Measurements from ENCODE around the gene REEP1. TPM values are rescaled to one million over a fixed set of nuclear protein-coding genes. Genes with fewer than 3 reads are reported as not detected.
A peak's percentile ranks its signal among the peaks of the same experiment; 100 is the strongest.

REEP1 gene
- total RNA-seq, 4 donors from 2014 or later: 46.1 to 95.1 (median 74.9) TPM

GRCh38 chr2:86274918-86275275, 62.5 kb downstream of the REEP1 start:
- peak in 1 of 2 donors; percentile 11 for TF ChIP-seq POLR2AphosphoS5 (IDR thresholded peaks at IDR 0.05)
- no peak for TF ChIP-seq POLR2A (IDR thresholded peaks at IDR 0.05; ENCODE audit: low read depth)
- no peak for TF ChIP-seq EP300 (IDR thresholded peaks at IDR 0.05)
- no peak for TF ChIP-seq CTCF (IDR thresholded peaks at IDR 0.05)
- H3K36me3 ChIP-seq: peaks cover 0 to 15% (median 3%) of the 10 kb centered on the region in 4 donors
- no peak overlapping the region for H3K4me3 ChIP-seq
- peaks cover 0 to 24% (median 15%) of the 10 kb centered on the region in 4 donors for H3K9me3 ChIP-seq
- intact Hi-C loops (cut with DNase I): no loop called here
- DNase-seq (ENCODE audit: extremely low spot score): peak; percentile 89
- 77% methylated on average over 3 of the region's 3 CpGs for WGBS
- peak overlapping the region; percentile 15 to 61 (median 48) for H3K27ac ChIP-seq (replicated peaks in 1 of 4)
- peaks cover 19 to 41% (median 26%) of the 10 kb centered on the region in 4 donors for H3K4me1 ChIP-seq
- H3K27me3 ChIP-seq: no peaks in the 10 kb centered on the region

GRCh38 chr2:86274265-86274917, 63.0 kb downstream of the REEP1 start:
- TF ChIP-seq POLR2A (IDR thresholded peaks at IDR 0.05; ENCODE audit: low read depth): no peak
- no peak for TF ChIP-seq CTCF (IDR thresholded peaks at IDR 0.05)
- no peak for TF ChIP-seq POLR2AphosphoS5 (IDR thresholded peaks at IDR 0.05)
- TF ChIP-seq EP300 (IDR thresholded peaks at IDR 0.05): no peak
- H3K36me3 ChIP-seq: peaks cover 0 to 15% (median 3%) of the 10 kb centered on the region in 4 donors
- peak overlapping the region; percentile 15 to 61 (median 48) for H3K27ac ChIP-seq (replicated peaks in 1 of 4)
- DNase-seq (ENCODE audit: extremely low spot score): peak; percentile 60
- H3K4me3 ChIP-seq: no peak overlapping the region
- peaks cover 0 to 24% (median 15%) of the 10 kb centered on the region in 4 donors for H3K9me3 ChIP-seq
- WGBS: 52% methylated on average over 5 of the region's 5 CpGs
- peaks cover 14 to 36% (median 21%) of the 10 kb centered on the region in 4 donors for H3K4me1 ChIP-seq
- no peaks in the 10 kb centered on the region for H3K27me3 ChIP-seq
- intact Hi-C loops (cut with DNase I): no loop called here

- intact Hi-C loops (cut with DNase I): no loop called here
- H3K9me3 ChIP-seq: peaks cover 0 to 24% (median 15%) of the 10 kb centered on the region in 4 donors
- peaks cover 0 to 15% (median 3%) of the 10 kb centered on the region in 4 donors for H3K36me3 ChIP-seq
- no peak for DNase-seq (ENCODE audit: extremely low spot score)
- no peaks in the 10 kb centered on the region for H3K27me3 ChIP-seq
- TF ChIP-seq POLR2AphosphoS5 (IDR thresholded peaks at IDR 0.05) (no peak), POLR2A (IDR thresholded peaks at IDR 0.05; ENCODE audit: low read depth) (no peak), EP300 (IDR thresholded peaks at IDR 0.05) (no peak), CTCF (IDR thresholded peaks at IDR 0.05) (no peak)
- 90% methylated on average over 2 of the region's 2 CpGs for WGBS
- H3K27ac ChIP-seq (replicated peaks in 1 of 4): no peak overlapping the region
- no peak overlapping the region for H3K4me3 ChIP-seq
- H3K4me1 ChIP-seq: peaks cover 10 to 24% (median 15%) of the 10 kb centered on the region in 4 donors
Observed at GRCh38 chr2:86272111-86272510, 65.3 kb downstream of the REEP1 start.

GRCh38 chr2:86271248-86271647, 66.2 kb downstream of the REEP1 start:
- TF ChIP-seq CTCF (IDR thresholded peaks at IDR 0.05): no peak
- TF ChIP-seq POLR2A (IDR thresholded peaks at IDR 0.05; ENCODE audit: low read depth): no peak
- H3K36me3 ChIP-seq: peaks cover 0 to 7% (median 3%) of the 10 kb centered on the region in 4 donors
- H3K9me3 ChIP-seq: peaks cover 0 to 24% (median 15%) of the 10 kb centered on the region in 4 donors
- peaks cover 10 to 23% (median 15%) of the 10 kb centered on the region in 4 donors for H3K4me1 ChIP-seq
- H3K4me3 ChIP-seq: no peak overlapping the region
- intact Hi-C loops (cut with DNase I): no loop called here
- no peak for DNase-seq (ENCODE audit: extremely low spot score)
- H3K27ac ChIP-seq (replicated peaks in 1 of 4): no peak overlapping the region
- H3K27me3 ChIP-seq: no peaks in the 10 kb centered on the region

All from esophagus muscularis mucosa (tissue), 4 donors.